Stimulated activated CD4-positive, alpha-beta T cell treated with anti-CD3 and anti-CD28 coated beads, Interleukin-15, amount 100 ng/mL, for 48 hours (primary cell): ENCODE data around the gene SYNPO2.
"Not testable (repeated sequence)": the region's sequence is repeated elsewhere in the genome, so short reads cannot be mapped to it uniquely, and the experiment has no call there.

Experiments used
- DNase-seq, 2 donors: peaks; one replicate each; pipeline ENCODE4 v3.0.0-alpha.2; 2020; ENCODE audit warnings: low read depth in 2 of 2

Gene SYNPO2

DNA sequence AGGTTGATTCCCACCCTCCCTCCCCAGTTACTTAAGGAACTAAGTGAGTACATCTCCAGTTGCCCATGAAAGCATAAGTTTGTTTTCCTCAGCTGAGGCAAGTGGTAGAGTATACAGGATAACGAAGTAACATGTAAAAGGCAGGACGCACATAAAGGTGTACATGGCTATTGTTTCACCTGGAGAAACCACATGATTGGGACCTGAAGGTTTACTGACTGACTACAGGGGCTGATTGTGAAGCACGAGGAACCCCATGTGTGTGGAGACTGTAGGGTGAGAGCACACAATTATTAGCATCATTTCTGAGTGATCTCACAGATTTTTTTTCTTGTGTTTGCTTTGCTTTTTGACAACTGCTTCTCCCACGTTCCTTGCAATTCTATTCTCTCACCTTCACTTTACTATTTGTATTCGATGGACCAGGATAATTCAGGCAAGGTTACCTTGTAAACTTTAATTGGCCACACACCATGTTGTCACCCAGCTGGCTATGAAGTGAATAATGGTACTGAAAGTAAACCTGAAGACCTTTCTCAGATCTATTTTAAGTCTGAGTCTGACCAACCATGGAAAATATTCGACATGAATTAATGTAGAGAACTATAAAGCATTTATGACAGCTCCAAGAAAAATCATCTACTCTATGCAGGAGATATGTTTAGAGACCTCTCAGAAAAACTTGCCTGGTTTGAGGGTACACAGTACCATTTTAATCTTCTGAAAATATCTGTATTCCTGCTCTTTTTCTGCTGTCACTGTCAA, 144.4 kb downstream of the SYNPO2 start:
- no peak for DNase-seq

DNA sequence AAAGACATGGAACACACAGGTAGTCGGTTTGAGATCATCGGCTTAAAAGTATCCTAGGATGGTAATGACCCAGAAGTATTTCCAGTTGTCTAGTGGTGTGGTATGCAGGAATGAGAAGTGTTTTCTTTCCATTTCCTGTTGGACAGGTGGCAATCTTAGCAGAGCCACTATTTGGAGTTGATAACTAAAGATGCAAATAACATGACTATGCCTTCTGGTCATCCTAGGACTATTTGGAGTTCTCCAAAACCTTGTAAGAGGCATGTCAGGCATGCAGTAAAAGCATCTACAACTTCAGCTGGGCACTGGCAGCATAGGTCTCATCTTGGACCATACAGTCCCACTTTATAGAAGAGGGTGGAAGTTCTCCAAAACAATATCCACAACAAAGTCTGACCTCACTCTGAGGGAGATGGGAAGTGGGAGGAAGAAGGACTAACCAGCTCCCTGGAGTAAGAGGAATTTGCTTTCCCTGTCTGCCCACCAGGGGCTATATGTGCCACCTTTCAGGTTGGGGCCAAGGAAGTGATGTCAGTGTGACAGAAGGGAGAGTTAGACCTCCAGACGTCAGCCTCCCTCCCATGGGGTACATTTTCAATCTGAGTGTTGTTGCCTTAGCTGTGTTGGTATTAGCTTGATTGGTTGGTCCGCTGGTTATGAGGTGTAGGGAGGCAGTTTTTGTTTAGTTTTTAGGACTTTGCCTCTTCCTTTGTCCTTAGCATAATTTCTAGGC, 145.8 kb downstream of the SYNPO2 start:
- DNase-seq, result no peak

DNA sequence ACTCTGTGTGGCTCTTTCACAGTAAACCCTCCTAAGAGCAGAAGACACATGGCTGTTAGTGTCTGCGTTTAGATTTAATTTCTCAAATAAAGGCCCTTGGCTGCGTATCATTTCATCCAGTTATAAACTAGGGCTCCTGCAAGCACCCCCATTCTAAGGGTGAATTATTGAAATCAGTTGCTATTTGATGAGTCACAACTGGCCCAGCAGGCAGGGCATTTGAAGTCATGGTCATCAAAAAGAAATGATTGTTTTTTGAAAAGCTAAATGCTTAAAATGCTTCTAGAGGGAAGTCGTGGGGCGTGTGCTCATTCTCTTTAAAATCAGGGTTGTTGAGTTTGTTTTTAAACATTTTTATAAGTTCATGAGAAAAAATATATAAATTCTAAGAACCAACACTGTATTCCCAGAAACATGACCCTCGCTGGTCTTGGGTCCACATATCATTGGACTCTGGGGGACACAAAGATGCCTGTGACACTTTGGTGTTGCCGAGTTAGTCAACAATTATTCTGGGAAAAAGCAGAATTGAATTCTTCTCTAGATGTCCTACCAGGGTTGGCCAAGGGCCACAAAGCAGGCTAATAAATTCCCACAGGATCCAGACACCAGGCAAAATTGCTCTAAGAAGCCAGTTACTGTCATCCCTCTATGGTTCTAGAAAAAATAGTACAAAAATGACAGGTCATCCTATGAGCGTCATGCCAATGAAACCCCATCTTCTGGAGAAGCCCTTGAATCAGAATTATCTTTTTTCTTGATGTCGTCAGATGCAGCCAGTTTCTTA, 147.5 kb downstream of the SYNPO2 start:
- DNase-seq, result no peak

DNA sequence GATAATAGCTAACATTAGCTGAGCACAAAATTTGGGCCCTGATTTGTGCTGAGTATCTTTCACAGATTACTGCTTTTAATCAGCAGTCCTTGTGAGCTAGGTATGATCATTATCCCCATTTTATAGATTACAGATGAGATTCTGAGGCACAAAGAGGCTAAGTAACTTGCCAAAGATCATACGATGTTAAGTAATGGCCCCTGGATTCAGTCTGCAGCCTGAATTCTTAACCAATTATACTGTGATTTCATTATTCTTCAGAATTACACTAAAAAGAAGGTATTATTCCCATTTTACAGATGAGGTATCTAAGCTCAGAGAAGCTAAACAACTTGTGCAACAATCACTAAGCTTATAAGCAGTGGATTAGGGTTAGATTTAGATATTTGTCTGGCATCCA, 149.1 kb downstream of the SYNPO2 start:
- no peak for DNase-seq

DNA sequence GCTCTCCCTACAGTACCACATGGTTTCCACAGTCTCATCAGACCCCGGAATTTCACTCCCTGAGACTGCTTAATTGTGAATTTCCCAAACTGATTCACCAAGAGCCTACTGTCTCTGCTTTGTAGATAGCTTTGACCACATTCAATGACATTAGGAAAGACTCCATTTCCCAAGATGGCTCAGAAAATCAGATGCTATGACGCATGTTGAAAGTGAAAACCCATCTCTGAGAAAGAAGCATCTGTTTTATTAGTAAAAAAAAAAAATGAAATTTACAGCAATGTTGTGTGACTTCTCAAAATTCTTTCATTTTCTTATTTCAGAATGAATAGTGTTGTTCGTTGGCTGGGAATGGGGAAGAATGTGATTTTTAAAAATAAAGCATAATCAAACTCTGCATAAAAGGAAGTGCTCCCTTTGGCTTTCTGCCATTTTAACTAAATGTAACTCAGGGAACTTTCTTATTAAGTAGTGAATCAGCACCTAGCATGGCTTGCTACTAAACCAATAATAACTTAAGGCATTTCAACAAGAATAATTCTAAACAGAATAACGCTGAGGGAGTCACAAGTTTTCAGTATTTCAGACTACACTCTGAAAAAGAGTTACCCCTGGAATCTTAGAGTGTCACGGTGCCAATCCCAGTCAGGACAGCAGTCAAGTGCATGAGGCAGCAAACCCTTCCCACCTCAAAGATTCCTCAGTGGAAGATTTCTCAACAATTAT, 149.6 kb downstream of the SYNPO2 start:
- no peak for DNase-seq

DNA sequence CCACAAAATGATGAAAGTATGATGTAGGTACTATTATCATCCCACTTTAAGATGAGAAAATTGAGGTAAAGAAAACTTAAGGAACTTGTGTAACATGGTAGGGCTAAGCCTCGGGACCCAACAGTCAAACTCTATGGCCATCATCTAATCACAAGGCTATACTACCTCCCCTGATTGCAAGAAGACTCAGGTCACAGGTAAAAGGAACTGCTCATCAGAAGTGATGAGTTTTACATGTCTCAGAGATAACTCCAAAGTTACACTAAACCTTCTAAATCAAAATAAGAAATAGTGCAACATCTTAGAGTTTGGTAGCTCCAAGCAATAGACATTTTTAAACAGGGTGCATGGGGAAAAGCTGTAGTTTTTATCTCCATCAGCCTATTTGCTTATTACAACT, 150.5 kb downstream of the SYNPO2 start:
- DNase-seq, result no peak

DNA sequence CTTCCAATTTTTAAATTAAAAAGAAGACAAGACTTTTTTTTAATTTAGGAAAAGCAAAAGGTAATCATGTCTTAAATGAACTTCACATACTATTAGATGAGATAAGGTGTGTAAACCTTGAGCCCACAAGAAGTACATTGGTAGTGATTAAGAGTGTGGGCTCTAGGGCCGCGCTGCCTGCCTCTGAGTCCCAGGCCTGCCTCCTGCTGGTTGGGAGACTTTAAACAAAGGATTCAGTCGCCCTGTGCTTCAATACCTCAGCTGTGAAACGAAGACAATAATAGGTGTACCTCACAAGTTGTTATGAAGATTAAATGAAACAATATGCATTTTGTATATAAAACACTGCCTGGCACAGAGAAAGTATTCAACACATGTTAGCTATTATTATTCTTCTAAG, 151.1 kb downstream of the SYNPO2 start:
- no peak for DNase-seq

DNA sequence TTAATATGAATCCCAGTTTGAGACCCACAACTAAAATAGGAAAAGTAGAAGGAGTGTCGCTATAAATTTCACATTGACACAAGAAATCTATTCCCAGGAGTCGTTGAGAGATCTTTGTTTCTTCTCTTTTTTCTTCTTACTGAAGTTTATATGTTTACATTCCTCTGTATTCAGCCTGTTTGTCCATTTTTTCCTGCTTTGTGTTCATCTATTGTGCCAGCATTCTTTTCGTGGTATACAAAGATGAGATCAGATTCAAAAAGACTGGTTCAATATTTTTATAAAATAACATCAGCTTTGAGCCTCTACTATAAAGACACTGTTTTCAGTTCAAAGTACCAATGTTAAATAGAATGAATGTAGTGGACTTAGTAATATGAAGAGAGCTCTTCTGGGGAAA, 151.6 kb downstream of the SYNPO2 start:
- DNase-seq, result no peak

DNA sequence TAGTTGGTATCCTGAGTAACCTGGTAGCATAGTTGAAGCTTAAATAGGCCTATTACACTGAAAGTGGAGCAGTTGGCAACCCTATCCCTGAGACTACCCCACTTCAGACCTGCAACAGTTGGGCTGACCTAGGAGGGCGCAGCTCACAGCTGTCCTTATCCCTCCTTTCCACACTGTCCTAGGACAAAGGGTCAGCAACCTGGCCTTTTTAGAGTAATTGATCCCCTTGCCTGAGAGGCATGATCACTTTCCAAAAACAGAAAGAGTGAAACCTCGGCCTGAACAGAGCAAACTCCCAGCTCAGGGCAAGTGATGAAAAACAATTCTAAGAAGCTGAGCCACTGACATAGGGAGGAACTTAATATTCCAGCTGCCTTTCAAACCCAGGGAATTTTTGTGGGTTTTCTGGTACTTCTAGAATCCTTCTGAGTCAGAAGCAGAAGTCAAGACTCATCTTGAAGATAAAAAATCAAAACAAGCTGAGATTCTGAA, 152.1 kb downstream of the SYNPO2 start:
- DNase-seq, result no peak

DNA sequence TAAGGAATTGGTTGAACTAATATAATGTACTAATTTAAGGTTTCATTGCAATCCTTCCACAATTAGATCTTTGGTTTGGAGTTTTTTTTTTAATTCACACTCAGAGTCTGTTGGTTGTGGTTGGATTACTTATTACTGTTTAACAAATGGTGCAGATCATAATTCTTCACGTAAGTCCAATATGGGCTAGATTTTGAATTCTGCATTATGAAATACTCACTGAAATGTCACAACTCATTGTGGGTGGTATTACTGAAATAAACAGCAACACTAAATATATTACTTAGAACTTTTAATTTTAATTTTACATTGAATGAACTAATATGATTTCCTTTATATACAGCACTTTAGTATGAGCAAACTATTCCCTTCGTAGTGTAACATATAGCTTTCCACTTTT, 152.7 kb downstream of the SYNPO2 start:
- no peak for DNase-seq

DNA sequence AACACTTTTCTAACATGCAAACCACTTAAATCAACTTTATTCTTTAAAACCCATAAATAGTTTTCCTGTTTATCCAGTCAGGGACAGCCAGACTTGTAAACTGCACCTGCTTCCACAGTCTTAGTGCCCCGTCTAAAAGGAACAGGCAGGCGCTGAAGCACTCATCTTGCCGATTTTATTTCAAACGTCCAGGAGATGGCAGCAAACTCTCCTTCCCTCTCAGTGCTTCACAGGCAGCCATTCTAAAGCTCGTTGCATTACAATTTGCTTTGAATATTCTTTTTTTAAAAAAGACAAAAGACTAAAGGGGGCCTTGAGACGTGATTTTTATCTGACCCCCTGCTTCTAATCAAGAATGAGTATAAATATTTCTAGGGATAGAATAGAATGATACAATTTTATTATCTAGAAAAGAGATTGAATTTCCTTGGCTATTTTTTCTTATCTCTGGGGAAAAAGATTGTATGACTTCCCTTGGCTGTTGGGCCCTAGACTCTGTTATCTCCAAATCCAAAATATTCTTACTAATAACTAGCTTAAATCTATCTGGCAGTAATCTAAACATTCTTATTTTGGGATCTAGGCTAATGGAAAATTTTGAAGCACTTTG, 153.4 kb downstream of the SYNPO2 start:
- peak; percentile 12 to 37 for DNase-seq

DNA sequence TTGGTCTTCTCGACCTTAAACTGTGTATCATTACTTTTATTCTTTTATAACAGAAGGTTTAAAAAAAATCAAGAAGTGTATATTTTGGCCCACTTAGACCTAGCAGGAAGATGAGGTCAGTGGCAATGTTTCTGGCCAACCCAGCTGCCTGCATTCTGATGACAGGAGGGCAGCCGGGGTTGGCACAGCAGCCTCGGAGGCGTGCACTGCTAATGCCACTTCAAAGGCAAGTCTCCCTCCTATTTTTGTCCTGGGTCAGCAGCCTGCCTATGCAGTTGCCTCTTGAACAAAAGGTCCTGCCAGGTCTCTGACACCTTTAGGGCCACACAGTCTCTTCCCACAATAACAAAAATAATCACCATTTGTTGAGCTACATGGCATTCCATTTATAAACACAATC, 157.6 kb downstream of the SYNPO2 start:
- DNase-seq, result no peak

DNA sequence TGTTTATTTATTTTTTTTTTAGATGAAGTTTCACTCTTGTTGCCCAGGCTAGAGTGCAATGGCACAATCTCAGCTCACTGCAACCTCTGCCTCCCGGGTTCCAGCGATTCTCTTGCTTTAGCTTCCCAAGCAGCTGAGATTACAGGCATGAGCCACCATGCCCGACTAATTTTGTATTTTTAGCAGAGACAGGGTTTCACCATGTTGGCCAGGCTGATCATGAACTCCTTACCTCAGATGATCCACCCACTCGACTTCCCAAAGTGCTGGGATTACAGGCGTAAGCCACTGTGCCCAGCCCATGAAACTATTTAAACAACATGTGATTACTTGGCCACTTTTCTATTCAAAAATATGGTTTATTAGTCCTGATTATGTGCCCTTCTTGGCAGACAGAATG, 158.4 kb downstream of the SYNPO2 start:
- not testable (repeated sequence) for DNase-seq

DNA sequence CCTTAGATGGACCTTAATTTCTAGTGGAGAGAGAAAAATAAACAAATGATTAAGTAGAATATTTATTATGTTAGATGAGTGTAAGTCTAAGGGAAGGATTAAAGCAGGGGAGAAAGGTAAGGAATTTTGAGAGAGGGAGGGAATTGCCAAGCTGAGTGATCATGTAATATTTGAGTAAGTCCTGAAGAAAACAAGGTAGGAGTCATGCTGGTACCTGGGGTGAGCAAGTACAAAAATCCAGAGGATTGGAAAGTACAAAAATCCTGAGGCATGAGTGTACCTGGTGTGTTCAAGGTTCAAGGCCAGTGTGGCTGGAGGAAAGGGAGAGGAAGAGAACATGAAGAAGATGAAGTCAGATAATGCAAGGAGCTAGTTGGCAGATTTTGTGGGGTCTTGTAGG, 159.8 kb downstream of the SYNPO2 start:
- DNase-seq, result no peak

DNA sequence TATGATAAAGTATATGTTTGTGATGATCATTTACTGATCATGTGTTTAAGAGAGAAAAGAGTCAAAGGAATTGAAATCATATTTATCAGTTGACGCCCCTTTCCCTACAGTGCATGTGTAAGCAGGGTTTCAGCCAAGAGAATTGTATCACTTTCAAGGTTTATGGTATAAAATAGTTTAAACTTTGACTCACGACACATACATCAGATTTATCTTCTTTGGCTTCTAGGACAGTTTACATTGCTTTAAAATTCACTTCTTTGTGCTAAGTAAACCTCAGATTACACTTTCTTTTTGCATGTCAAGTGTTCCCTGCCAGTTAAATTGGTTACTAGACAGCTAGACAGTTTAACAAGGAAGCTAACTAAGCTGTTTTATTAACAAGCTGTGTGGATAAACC, 160.7 kb downstream of the SYNPO2 start:
- no peak for DNase-seq

DNA sequence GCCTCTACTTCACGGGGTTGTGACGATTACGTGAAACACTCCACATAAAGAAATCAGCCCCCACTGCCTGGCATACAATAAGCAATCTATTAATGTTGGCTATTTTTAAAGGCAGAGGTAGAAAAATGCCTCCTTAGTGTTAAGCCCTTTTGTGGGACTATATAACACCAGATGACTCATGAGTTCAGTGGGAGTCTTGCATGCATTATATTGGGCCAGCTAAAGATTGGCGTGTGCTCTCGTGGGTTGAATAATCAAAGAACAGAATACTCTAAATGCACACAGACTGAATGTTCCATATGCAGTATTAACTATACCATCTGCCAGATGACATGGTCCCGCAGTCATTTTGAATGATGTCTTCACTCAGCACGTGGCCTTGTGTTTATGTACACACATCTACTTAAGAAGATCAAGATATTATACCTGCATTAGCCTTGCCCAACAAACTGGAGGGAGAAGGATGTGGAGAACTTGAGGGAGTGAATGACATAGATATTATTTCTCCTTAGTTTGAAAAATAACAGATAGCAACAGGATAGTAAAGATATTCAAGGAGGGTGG, 162.0 kb downstream of the SYNPO2 start:
- no peak for DNase-seq

DNA sequence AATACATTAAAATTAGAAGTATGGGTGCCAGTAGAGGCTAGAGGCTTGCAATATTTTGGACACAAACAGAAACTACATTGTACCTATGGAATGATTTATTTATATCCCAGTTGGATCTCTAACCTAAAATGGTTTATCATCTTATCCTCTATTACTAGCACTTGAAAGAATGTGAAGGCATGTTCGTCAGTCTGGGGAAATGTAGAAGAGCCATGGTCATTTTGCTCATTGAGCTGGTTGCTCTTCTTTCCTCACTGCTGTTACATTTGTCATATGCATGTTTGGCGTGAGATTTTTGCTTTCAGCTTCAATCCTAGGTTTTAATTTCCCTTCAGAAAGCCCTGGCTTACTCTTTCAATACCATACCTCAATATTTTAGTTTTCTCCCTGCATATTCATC, 164.6 kb downstream of the SYNPO2 start:
- DNase-seq, result no peak

DNA sequence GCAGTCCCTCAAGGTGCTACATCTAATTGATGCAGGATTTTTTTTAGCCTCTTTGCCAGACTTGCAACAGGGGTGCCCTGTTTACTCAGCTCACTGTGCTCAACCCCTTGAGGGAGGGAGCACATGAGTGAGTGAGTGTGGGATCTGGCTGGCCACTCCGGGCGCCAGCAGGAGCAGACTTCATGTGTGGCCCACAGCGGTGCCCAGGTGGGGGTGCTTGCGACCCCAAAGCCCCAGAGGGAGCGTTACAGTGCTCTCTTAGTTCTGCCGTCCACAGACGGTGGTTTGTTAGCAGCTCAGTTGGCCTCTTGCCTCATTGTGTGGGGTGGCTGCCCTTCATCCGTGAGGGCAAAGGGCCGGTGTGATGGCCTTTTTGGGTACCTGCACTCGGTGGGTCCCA, 165.3 kb downstream of the SYNPO2 start:
- DNase-seq, result no peak

DNA sequence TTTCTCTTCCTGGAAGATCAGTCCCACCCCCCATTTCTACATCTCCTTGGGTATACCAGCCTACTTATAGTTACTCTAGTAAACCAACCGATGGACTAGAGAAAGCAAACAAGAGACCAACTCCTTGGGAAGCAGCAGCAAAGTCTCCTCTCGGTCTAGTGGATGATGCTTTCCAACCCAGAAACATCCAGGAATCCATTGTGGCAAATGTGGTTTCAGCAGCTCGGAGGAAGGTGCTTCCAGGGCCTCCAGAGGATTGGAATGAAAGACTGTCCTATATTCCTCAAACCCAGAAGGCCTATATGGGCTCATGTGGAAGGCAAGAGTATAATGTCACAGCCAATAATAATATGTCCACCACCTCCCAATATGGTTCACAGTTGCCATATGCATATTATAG, 168.8 kb downstream of the SYNPO2 start:
- DNase-seq, result no peak

DNA sequence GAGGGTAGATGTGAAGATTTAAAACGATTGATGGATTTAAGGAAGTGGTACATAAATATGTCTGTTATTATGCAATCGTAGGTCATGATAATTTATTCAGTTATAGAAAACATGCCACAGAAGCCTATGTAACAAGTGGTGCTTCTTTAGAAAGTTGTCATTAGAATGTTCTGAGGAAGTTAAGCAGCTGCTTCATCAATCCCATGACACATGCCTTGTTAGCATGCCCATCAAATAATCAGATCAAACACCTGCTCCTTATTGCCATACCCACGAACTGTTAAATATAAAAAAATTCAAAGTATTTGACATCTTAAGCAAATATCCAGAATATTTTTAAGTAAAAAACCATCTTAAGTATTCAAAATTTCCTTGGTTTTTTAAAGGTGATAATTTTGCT, 170.6 kb downstream of the SYNPO2 start:
- DNase-seq, result no peak

DNA sequence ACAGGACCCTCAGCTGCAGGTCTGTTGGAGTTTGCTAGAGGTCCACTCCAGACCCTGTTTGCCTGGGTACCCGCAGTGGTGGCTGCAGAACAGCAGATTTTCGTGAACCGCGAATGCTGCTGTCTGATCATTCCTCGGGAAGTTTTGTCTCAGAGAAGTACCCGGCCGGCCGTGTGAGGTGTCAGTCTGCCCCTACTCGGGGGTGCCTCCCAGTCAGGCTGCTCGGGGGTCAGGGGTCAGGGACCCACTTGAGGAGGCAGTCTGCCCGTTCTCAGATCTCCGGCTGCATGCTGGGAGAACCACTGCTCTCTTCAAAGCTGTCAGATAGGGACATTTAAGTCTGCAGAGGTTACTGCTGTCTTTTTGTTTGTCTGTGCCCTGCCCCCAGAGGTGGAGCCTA, 178.5 kb downstream of the SYNPO2 start:
- not testable (repeated sequence) for DNase-seq
